GM12891 (cell line): ENCODE results near the gene SNAPC1.

Experiments
- POLR2A ChIP-seq: IDR thresholded peaks from 2 replicates; pipeline ENCODE4 v1.6.1; 2011; ENCODE audit warnings: low read depth, low read length, control low read depth
- POLR2AphosphoS5 ChIP-seq: IDR thresholded peaks from 2 replicates; pipeline ENCODE4 v1.6.1; 2011; ENCODE audit warnings: low read depth, low read length, control low read depth
- POU2F2 ChIP-seq: IDR thresholded peaks from 2 replicates; pipeline ENCODE4 v1.6.1; 2011; ENCODE audit warnings: low read depth, mild to moderate bottlenecking, control low read depth, low read length, moderate library complexity
- TAF1 ChIP-seq: IDR thresholded peaks from 2 replicates; pipeline ENCODE4 v1.6.1; 2011; ENCODE audit warnings: low read depth, low read length, control low read depth

DNA sequence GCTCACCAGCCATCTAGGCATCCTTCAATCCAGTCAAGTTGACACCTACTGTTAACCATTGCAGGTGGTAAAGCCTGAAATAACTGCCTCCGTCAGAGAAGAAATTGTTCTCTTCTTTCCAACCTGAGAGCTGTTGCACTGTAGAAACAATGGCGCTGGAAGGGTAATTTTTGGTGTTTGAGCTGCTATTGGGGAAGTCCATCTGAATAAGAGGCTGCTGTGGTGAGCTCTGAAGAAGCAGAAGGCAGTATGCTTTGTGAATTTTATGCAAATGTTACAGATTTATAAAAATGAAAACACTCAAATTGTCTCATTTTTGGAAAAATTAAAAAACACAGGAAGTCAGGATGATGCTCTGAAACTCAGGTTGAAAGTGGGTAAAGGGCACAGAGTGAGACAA, 60.2 kb downstream of the SNAPC1 start:
- TF ChIP-seq POLR2A = no peak
- no peak for TF ChIP-seq POLR2AphosphoS5
- TF ChIP-seq TAF1 = no peak
- no peak for TF ChIP-seq POU2F2
